BJ (cell line): Measurements from ENCODE around the gene SMG7. TPM values are rescaled to one million over a fixed set of nuclear protein-coding genes. Genes with fewer than 3 reads are reported as not detected.

ENCODE experiments used
- CTCF ChIA-PET: fragments of 350-600 bp; formaldehyde crosslinking; extraction: SDS; loops from one replicate; lab custom pipeline; 2021; ENCODE audit warnings: antibody characterized with exemption, inconsistent platforms; lab: Yijun Ruan, JAX
- POLR2A ChIA-PET: fragments of 300-600 bp; sonication (Branson Sonifier 250); formaldehyde crosslinking; extraction: SDS; loops from one replicate; lab custom pipeline; 2021; ENCODE audit warnings: antibody characterized with exemption; lab: Charles Lee
- DNase-seq: peaks from one replicate; pipeline ENCODE4 v3.0.0-alpha.2; 2011; ENCODE audit warnings: low read depth
- H3K27me3 ChIP-seq: 2 replicates; pipeline ENCODE4 v1.6.0; 2011; ENCODE audit warnings: low read length; ENCODE audit not compliant: control insufficient read depth, insufficient read depth
- H3K36me3 ChIP-seq: 2 replicates; pipeline ENCODE4 v1.5.1; 2011; ENCODE audit warnings: low read length; ENCODE audit not compliant: control insufficient read depth, insufficient read depth
- H3K4me3 ChIP-seq: 2 replicates; pipeline ENCODE4 v1.5.1; 2011; ENCODE audit warnings: low read depth, mild to moderate bottlenecking, control low read depth, low read length
- polyA plus RNA-seq: library from polyadenylated mRNA; depleted of rRNA; stranded (reverse); fragments of >200 nt; gene quantifications from 2 replicates; pipeline ENCODE4 v1.2.3, GENCODE V29; 2011; rRNA removed
- TF ChIP-seq, protein P1 (sequence below): IDR thresholded peaks from 2 replicates; pipeline ENCODE4 v1.5.1; 2011; ENCODE audit warnings: low read depth, mild to moderate bottlenecking, control low read depth, inconsistent platforms, low read length, moderate library complexity; ENCODE audit not compliant: insufficient read depth

Gene SMG7
- polyA plus RNA-seq, 1 experiment = 26.1 TPM

DNA sequence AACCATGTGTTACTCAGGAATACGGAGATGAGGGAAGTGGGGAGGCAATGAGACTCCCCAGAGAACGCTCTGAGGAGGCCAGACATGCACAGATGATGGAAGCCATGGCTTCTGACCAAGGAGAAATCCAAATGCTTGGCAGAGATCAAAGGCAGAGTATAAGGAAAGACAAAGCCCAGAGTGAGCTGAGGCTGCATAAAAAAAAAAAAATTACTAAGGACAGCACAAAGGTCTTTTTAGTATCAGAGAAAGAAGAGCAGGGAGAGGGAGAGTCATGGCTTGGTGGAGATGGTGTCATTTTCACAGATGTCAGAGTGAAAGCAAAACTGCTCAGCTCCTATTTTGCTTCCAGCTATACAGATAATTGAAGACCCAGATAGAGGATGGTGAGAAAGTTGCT lies 126.1 kb downstream of the SMG7 start:
- TF ChIP-seq, protein P1, sequence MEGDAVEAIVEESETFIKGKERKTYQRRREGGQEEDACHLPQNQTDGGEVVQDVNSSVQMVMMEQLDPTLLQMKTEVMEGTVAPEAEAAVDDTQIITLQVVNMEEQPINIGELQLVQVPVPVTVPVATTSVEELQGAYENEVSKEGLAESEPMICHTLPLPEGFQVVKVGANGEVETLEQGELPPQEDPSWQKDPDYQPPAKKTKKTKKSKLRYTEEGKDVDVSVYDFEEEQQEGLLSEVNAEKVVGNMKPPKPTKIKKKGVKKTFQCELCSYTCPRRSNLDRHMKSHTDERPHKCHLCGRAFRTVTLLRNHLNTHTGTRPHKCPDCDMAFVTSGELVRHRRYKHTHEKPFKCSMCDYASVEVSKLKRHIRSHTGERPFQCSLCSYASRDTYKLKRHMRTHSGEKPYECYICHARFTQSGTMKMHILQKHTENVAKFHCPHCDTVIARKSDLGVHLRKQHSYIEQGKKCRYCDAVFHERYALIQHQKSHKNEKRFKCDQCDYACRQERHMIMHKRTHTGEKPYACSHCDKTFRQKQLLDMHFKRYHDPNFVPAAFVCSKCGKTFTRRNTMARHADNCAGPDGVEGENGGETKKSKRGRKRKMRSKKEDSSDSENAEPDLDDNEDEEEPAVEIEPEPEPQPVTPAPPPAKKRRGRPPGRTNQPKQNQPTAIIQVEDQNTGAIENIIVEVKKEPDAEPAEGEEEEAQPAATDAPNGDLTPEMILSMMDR = no peak
- Histone ChIP-seq H3K36me3 (no peaks in the 10 kb centered on the region), H3K27me3 (no peaks in the 10 kb centered on the region; the same call in 1 of the 2 replicates), H3K4me3 (no peak overlapping the region)
- CTCF ChIA-PET = no interaction called here
- POLR2A ChIA-PET = no interaction called here
- no peak for DNase-seq

DNA sequence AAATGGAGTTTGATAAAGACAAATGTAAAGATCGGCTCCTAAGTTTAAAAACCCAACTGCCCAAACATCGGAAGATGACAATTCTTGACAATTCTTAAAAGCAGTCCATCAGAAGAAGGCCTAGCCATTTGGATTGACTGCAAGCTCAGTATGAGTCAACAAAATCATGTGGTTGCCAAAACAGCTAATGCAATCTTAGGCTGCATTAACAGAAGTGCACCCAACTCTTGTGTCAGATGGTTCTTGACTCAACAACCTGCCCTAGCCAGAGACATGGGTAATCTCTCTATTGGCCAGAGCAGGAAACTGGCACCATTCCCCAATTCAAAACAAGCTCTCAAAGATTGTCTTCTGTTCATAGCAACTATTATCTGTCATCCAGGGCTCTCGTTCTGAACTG lies 127.8 kb downstream of the SMG7 start:
- CTCF ChIA-PET = interaction anchor here (1.0 kb wide), 1 partner anchor 9 kb away, joined by 3 read pairs; no protein-coding TSS in a partner anchor
- Histone ChIP-seq H3K4me3 (no peak overlapping the region), H3K36me3 (no peaks in the 10 kb centered on the region), H3K27me3 (no peaks in the 10 kb centered on the region)
- DNase-seq = no peak
- POLR2A ChIA-PET = no interaction called here
- TF ChIP-seq, protein P1 = no peak

DNA sequence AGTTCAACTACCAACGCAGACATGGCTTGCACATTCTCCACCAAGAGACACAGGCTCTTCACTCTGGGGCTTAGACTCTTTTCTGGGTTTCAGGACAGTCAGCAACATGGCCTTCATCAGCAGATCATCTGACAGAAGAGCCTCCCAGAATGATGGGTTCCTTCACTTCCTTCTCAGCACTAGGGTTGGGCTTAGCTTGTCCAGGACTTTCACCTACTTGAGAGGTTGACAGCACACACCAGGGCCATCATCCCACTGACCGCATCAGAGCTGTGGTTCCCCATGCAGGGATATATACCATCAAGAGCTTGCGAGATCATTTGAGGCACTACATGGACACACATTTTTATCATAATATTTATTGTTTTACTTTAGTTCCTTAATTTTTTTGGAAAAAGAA lies 128.3 kb downstream of the SMG7 start:
- no peaks in the 10 kb centered on the region for H3K27me3 ChIP-seq
- no peaks in the 10 kb centered on the region for H3K36me3 ChIP-seq
- no peak for DNase-seq
- ChIA-PET CTCF (interaction anchor here (1.0 kb wide), 1 partner anchor 9 kb away, joined by 3 read pairs; no protein-coding TSS in a partner anchor), POLR2A (no interaction called here)
- no peak overlapping the region for H3K4me3 ChIP-seq
- TF ChIP-seq, protein P1 = no peak

DNA sequence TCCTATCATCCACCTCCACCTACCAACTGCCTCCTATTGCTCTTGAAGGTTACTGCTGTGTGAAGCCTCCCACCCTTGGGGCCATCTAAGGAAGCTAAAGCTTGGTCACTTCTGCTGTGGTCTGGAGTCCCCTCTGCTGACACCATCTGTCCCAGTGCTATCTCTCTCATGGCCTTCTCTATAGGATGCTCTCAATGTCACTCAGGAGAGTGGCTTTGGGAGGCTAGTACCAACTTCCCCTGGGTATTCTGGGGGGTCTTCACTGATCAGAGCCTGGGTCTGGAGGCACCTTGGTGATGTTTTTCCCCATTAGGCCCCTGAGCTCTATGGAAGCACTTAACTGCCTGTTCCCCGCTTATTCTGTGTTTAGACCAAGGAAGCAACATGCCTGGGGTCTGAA lies 130.2 kb downstream of the SMG7 start:
- TF ChIP-seq, protein P1 = no peak
- no peak overlapping the region for H3K4me3 ChIP-seq
- no peaks in the 10 kb centered on the region for H3K36me3 ChIP-seq
- ChIA-PET POLR2A (interaction anchor here (0.6 kb wide), 1 partner anchor 23 kb away, joined by 3 read pairs; no protein-coding TSS in a partner anchor), CTCF (no interaction called here)
- H3K27me3 ChIP-seq = no peaks in the 10 kb centered on the region
- DNase-seq = no peak

Other genes with a start within 250 kb of the SMG7 start
- 1.4 and 2.1 TPM in 2 replicates for gene NMNAT2, start 54.1 kb upstream of the SMG7 start, polyA plus RNA-seq
- 1.7 and 2.0 TPM in 2 replicates for gene NCF2, start 118.0 kb downstream of the SMG7 start, polyA plus RNA-seq
- gene ARPC5, start 163.3 kb downstream of the SMG7 start, polyA plus RNA-seq = 176 and 386 TPM in 2 replicates
- gene APOBEC4, start 180.8 kb downstream of the SMG7 start, polyA plus RNA-seq = not detected in 2 replicates